ENCODE results near the gene PTPRO.

GRCh38 chr12:15546102-15546701 is 223.9 kb downstream of the PTPRO start:
- no peak for TF ChIP-seq CTCF (IDR thresholded peaks at IDR 0.05)
- TF ChIP-seq POLR2A (IDR thresholded peaks at IDR 0.05): no peak
